ENCODE measurements around the gene HPSE2.

GRCh38 chr10:98800263-98800662 is 435.4 kb downstream of the HPSE2 start:
- TF ChIP-seq GATA2 (IDR thresholded peaks at IDR 0.05; ENCODE audit: low read depth, low read length) (no peak), GATA3 (IDR thresholded peaks at IDR 0.05; ENCODE audit: low read depth, low read length) (no peak)

Measured in SH-SY5Y (cell line).